H9 (cell line): ENCODE data around the gene SEMA3G. TPM values are rescaled to one million over a fixed set of nuclear protein-coding genes. Genes with fewer than 3 reads are reported as not detected.

Source experiments
- DNase-seq: peaks from one replicate; pipeline ENCODE4 v3.0.0-alpha.2; 2017
- H2AFZ ChIP-seq: one replicate; pipeline ENCODE4 v1.6.1; 2013; ENCODE audit warnings: mild to moderate bottlenecking, low read length, control low read depth, moderate library complexity
- H2AK5ac ChIP-seq: 2 replicates; pipeline ENCODE4 v1.6.1; 2013; ENCODE audit warnings: low read length, control low read depth, mixed read lengths; ENCODE audit not compliant: insufficient read length
- H2BK120ac ChIP-seq: one replicate; pipeline ENCODE4 v1.6.1; 2013; ENCODE audit warnings: low read depth, mild to moderate bottlenecking, low read length, control low read depth, inconsistent platforms; ENCODE audit not compliant: poor library complexity, severe bottlenecking
- H2BK12ac ChIP-seq: 2 replicates; pipeline ENCODE4 v1.6.1; 2013; ENCODE audit warnings: low read length, control low read depth, mixed read lengths, low read depth; ENCODE audit not compliant: insufficient read length
- H2BK15ac ChIP-seq: 2 replicates; pipeline ENCODE4 v1.6.1; 2013; ENCODE audit warnings: low read depth, low read length, control low read depth
- H2BK20ac ChIP-seq: one replicate; pipeline ENCODE4 v1.6.1; 2013; ENCODE audit warnings: low read depth, mild to moderate bottlenecking, low read length, control low read depth, inconsistent platforms; ENCODE audit not compliant: poor library complexity, severe bottlenecking
- H2BK5ac ChIP-seq: 2 replicates; pipeline ENCODE4 v1.6.1; 2013; ENCODE audit warnings: low read length, control low read depth, mixed read lengths; ENCODE audit not compliant: insufficient read length
- H3K14ac ChIP-seq: 2 replicates; pipeline ENCODE4 v1.6.1; 2013; ENCODE audit warnings: low read length, control low read depth; ENCODE audit not compliant: insufficient read depth
- H3K18ac ChIP-seq: 2 replicates; pipeline ENCODE4 v1.6.1; 2013; ENCODE audit warnings: low read depth, mild to moderate bottlenecking, mixed read lengths, low read length, control low read depth; ENCODE audit not compliant: insufficient read length
- H3K23ac ChIP-seq: 2 replicates; pipeline ENCODE4 v1.6.1; 2013; ENCODE audit warnings: low read length, control low read depth, mixed read lengths, low read depth; ENCODE audit not compliant: insufficient read length
- H3K23me2 ChIP-seq: 2 replicates; pipeline ENCODE4 v1.6.1; 2013; ENCODE audit warnings: low read depth, mild to moderate bottlenecking, mixed read lengths, low read length, control low read depth; ENCODE audit not compliant: insufficient read length, poor library complexity, severe bottlenecking
- H3K27ac ChIP-seq: 2 replicates; pipeline ENCODE4 v1.5.1; 2013; ENCODE audit warnings: low read length, control low read depth, mixed read lengths, low read depth; ENCODE audit not compliant: insufficient read length
- H3K27me3 ChIP-seq: 2 replicates; pipeline ENCODE4 v1.6.1; 2013; ENCODE audit warnings: low read length, control low read depth, inconsistent platforms; ENCODE audit not compliant: insufficient read depth
- H3K4ac ChIP-seq: 2 replicates; pipeline ENCODE4 v1.6.1; 2013; ENCODE audit warnings: low read depth, mild to moderate bottlenecking, control low read depth, inconsistent platforms, low read length, moderate library complexity
- H3K4me1 ChIP-seq: 2 replicates; pipeline ENCODE4 v1.6.1; 2013; ENCODE audit warnings: low read length, control low read depth, inconsistent platforms; ENCODE audit not compliant: insufficient read depth
- H3K4me2 ChIP-seq: 2 replicates; pipeline ENCODE4 v1.6.1; 2013; ENCODE audit warnings: low read length, control low read depth, mixed read lengths; ENCODE audit not compliant: insufficient read length, insufficient read depth
- H3K56ac ChIP-seq: 2 replicates; pipeline ENCODE4 v1.6.1; 2013; ENCODE audit warnings: low read depth, mild to moderate bottlenecking, mixed read lengths, low read length, control low read depth; ENCODE audit not compliant: insufficient read length
- H3K79me1 ChIP-seq: 2 replicates; pipeline ENCODE4 v1.6.1; 2013; ENCODE audit warnings: low read depth, mild to moderate bottlenecking, moderate library complexity, low read length, control low read depth, inconsistent platforms; ENCODE audit not compliant: insufficient read depth, poor library complexity, severe bottlenecking
- H3K79me2 ChIP-seq: 2 replicates; pipeline ENCODE4 v1.6.1; 2013; ENCODE audit warnings: low read length, control low read depth, inconsistent platforms; ENCODE audit not compliant: insufficient read depth
- H3K9ac ChIP-seq: 2 replicates; pipeline ENCODE4 v1.6.1; 2013; ENCODE audit warnings: low read length, control low read depth, mixed read lengths; ENCODE audit not compliant: insufficient read length; ENCODE audit errors: extremely low read depth
- H3K9me3 ChIP-seq: one replicate; pipeline ENCODE4 v1.6.1; 2013; ENCODE audit warnings: low read depth, low read length, inconsistent platforms; ENCODE audit not compliant: control insufficient read depth
- H3T11ph ChIP-seq: one replicate; pipeline ENCODE4 v1.6.1; 2013; ENCODE audit warnings: mild to moderate bottlenecking, low read length, control low read depth, inconsistent platforms
- H4K20me1 ChIP-seq: one replicate; pipeline ENCODE4 v1.6.1; 2013; ENCODE audit not compliant: control insufficient read depth, insufficient read length, insufficient read depth
- H4K5ac ChIP-seq: 2 replicates; pipeline ENCODE4 v1.6.1; 2013; ENCODE audit warnings: low read depth, mild to moderate bottlenecking, mixed read lengths, low read length, control low read depth; ENCODE audit not compliant: insufficient read length
- H4K8ac ChIP-seq: replicated peaks from 2 replicates; pipeline ENCODE4 v1.6.1; 2013; ENCODE audit warnings: low read length, control low read depth, mixed read lengths, low read depth; ENCODE audit not compliant: insufficient read length
- H4K91ac ChIP-seq: 2 replicates; pipeline ENCODE4 v1.6.1; 2013; ENCODE audit warnings: low read depth, mild to moderate bottlenecking, moderate library complexity, mixed read lengths, low read length, control low read depth; ENCODE audit not compliant: insufficient read length
- H3K27ac Mint-ChIP-seq, 3 experiments: 2 replicates in 2 of 3; 3 replicates in 1 of 3; pipeline ENCODE4 v1.8.0; 2020 to 2021; ENCODE audit warnings: mixed read lengths in 3 of 3, mild to moderate bottlenecking in 1 of 3, moderate library complexity in 1 of 3
- H3K27me3 Mint-ChIP-seq: 2 replicates; pipeline ENCODE4 v1.8.0; 2021; ENCODE audit warnings: low read depth, mild to moderate bottlenecking, moderate library complexity, mixed read lengths
- H3K36me3 Mint-ChIP-seq, 3 experiments: 2 replicates in 2 of 3; 3 replicates in 1 of 3; pipeline ENCODE4 v1.8.0; 2020 to 2021; ENCODE audit warnings: low read depth in 3 of 3, mixed read lengths in 3 of 3; ENCODE audit not compliant: insufficient read depth in 1 of 3
- H3K4me1 Mint-ChIP-seq, 2 experiments: 2 replicates each; pipeline ENCODE4 v1.8.0; 2020; ENCODE audit warnings: mixed read lengths in 2 of 2
- H3K4me3 Mint-ChIP-seq, 2 experiments: 2 replicates in 1 of 2; 3 replicates in 1 of 2; pipeline ENCODE4 v1.8.0; 2020 to 2021; ENCODE audit warnings: mild to moderate bottlenecking in 2 of 2, mixed read lengths in 2 of 2, moderate library complexity in 1 of 2
- H3K9me3 Mint-ChIP-seq, 2 experiments: 2 replicates in 1 of 2; 3 replicates in 1 of 2; pipeline ENCODE4 v1.8.0; 2020; ENCODE audit warnings: mild to moderate bottlenecking in 2 of 2, mixed read lengths in 2 of 2, moderate library complexity in 1 of 2
- WGBS: extraction: QIAGEN DNeasy Blood & Tissue Kit; methylation state at CpG from one replicate; pipeline ENCODE4 v1.1.7; 2013; ENCODE audit warnings: missing lambda C conversion rate, low lambda C conversion rate, mixed read lengths; ENCODE audit not compliant: insufficient read length; ENCODE audit errors: extremely low coverage; 5-methylcytosine and 5-hydroxymethylcytosine counted together
- total RNA-seq: library from RNA; stranded (reverse); gene quantifications from 2 replicates; pipeline ENCODE4 v1.2.1, GENCODE V29; 2021
- TF ChIP-seq, protein P1 (sequence below): fragments of 200-600 bp; sonication (generic); conservative IDR thresholded peaks from 3 replicates; pipeline ENCODE4 v1.8.0; 2021; ENCODE audit warnings: antibody characterized with exemption, mild to moderate bottlenecking

SEMA3G gene
- total RNA-seq, 1 experiment from 2014 or later = 2.4 TPM

DNA sequence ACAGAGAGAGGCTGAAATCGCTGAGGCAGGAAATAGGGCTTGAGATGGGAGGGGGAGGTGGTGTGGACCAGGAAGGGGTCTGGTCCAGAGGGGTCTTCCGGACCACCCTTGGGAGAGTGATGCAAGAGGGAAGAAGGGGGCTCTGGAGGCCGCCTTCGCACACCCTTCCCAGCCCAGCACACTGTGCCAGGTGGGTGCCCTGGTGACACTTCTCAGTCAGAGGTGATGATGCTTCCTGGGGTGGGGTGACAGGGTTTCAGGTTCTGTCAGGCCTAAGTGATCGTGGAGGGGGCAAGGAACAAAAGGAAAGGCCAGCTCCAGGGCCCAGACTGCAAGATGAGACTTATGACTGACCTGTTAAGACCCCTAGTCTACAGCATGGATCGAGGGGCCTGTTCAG, 12.7 kb downstream of the SEMA3G start:
- Histone ChIP-seq H4K5ac (no peak overlapping the region), H3K27ac (no peak overlapping the region), H3K18ac (no peak overlapping the region), H3K79me2 (no peaks in the 10 kb centered on the region), H3K27me3 (no peaks in the 10 kb centered on the region), H3K79me1 (no peaks in the 10 kb centered on the region), H3K4me2 (no peak overlapping the region), H3K4me1 (no peaks in the 10 kb centered on the region), H3K4ac (no peak overlapping the region), H2AFZ (no peak overlapping the region), H3K9ac (no peak overlapping the region), H4K8ac (no peak overlapping the region), H2BK15ac (no peak overlapping the region), H3K23ac (no peak overlapping the region), H2BK12ac (no peak overlapping the region), H4K20me1 (no peaks in the 10 kb centered on the region), H3K14ac (no peak overlapping the region), H3T11ph (no peak overlapping the region), H3K23me2 (no peaks in the 10 kb centered on the region), H2BK5ac (no peak overlapping the region), H3K56ac (no peak overlapping the region), H2BK120ac (no peak overlapping the region), H2AK5ac (no peak overlapping the region), H4K91ac (no peak overlapping the region), H2BK20ac (no peak overlapping the region), H3K9me3 (no peaks in the 10 kb centered on the region)
- Mint-ChIP-seq H3K27ac (peak overlapping the region in 2 of 3 experiments; percentile 22 to 32; a peak in 4 of 7 replicates), H3K4me3 (no peak overlapping the region), H3K9me3 (no peaks in the 10 kb centered on the region), H3K36me3 (no peaks in the 10 kb centered on the region), H3K4me1 (peaks cover 14 to 30% of the 10 kb centered on the region in 2 experiments), H3K27me3 (peaks cover 2% of the 10 kb centered on the region; the same call in 1 of the 2 replicates)
- TF ChIP-seq, protein P1, sequence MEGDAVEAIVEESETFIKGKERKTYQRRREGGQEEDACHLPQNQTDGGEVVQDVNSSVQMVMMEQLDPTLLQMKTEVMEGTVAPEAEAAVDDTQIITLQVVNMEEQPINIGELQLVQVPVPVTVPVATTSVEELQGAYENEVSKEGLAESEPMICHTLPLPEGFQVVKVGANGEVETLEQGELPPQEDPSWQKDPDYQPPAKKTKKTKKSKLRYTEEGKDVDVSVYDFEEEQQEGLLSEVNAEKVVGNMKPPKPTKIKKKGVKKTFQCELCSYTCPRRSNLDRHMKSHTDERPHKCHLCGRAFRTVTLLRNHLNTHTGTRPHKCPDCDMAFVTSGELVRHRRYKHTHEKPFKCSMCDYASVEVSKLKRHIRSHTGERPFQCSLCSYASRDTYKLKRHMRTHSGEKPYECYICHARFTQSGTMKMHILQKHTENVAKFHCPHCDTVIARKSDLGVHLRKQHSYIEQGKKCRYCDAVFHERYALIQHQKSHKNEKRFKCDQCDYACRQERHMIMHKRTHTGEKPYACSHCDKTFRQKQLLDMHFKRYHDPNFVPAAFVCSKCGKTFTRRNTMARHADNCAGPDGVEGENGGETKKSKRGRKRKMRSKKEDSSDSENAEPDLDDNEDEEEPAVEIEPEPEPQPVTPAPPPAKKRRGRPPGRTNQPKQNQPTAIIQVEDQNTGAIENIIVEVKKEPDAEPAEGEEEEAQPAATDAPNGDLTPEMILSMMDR = no peak
- WGBS = no CpG with 5 or more reads among the region's 6 CpGs
- DNase-seq = no peak
